ENCODE measurements around the gene RPL7L1.

The RPL7L1 gene

DNA sequence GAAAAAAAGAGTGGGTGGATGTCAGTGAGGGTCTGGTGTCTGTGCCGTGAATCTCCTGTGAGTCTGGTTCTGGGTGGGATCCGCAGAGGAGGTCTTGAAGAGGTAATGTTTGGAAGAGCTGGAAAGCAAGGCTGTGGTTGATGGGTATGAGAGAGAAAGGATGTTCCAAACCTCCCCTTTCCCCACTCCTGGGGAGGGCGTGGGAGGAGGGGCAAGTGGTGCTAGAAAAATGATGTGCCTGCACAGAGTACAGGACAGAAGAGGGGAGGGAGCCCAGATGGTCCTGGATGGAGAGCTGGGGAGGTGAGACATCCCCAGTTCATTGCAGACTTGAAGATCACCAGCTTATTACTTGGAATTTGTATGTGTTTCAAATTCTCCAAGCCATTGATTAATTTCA, 53.0 kb downstream of the RPL7L1 start:
- ATAC-seq (ENCODE audit: low read depth): no peak
- Mint-ChIP-seq H3K27ac (peak overlapping the region; percentile 98), H3K27me3 (no peaks in the 10 kb centered on the region), H3K36me3 (peaks cover 24% of the 10 kb centered on the region), H3K9me3 (no peaks in the 10 kb centered on the region), H3K4me1 (peaks cover 40% of the 10 kb centered on the region), H3K4me3 (peak overlapping the region; percentile 95)
- DNase-seq (ENCODE audit: low spot score in 2 of 2): no peak

- Mint-ChIP-seq H3K4me3 (peak overlapping the region; percentile 95), H3K36me3 (peaks cover 28% of the 10 kb centered on the region), H3K27me3 (no peaks in the 10 kb centered on the region), H3K27ac (peak overlapping the region; percentile 98), H3K9me3 (no peaks in the 10 kb centered on the region), H3K4me1 (peaks cover 42% of the 10 kb centered on the region)
- no peak for DNase-seq (ENCODE audit: low spot score in 2 of 2)
- no peak for ATAC-seq (ENCODE audit: low read depth)
Observed at GRCh38 chr6:42933205-42933604, 53.8 kb downstream of the RPL7L1 start.

DNA sequence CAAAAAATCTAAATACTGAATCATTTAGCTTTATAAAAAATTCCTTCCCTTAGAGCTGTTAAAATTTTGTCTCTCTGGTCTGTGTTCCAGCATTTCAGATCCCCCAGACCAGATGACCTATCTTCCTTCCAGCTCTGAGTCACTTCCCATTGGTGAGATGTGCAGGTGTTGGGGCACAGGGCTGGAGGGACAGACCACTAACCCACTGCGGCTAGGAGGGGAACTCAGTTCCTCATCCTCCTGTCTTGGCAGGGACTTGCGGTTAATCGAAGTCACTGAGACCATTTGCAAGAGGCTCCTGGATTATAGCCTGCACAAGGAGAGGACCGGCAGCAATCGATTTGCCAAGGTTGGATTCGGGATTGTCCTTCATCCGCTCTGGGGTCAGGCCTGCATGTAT, 55.9 kb downstream of the RPL7L1 start:
- H3K27me3 Mint-ChIP-seq: no peaks in the 10 kb centered on the region

GRCh38 chr6:42936398-42936797, 57.0 kb downstream of the RPL7L1 start:
- Mint-ChIP-seq H3K27me3 (no peaks in the 10 kb centered on the region), H3K4me1 (peaks cover 34% of the 10 kb centered on the region), H3K4me3 (no peak overlapping the region), H3K36me3 (peaks cover 30% of the 10 kb centered on the region), H3K9me3 (no peaks in the 10 kb centered on the region), H3K27ac (peak overlapping the region; percentile 47)
- DNase-seq (ENCODE audit: low spot score in 2 of 2) (no peak), ATAC-seq (ENCODE audit: low read depth) (no peak)

More for the DNA sequence above, 55.9 kb downstream of the RPL7L1 start:
- peak; percentile 24 for ATAC-seq (ENCODE audit: low read depth)
- Mint-ChIP-seq H3K4me1 (peaks cover 40% of the 10 kb centered on the region), H3K4me3 (no peak overlapping the region), H3K9me3 (no peaks in the 10 kb centered on the region), H3K27ac (peak overlapping the region; percentile 47), H3K36me3 (peaks cover 30% of the 10 kb centered on the region)
- DNase-seq (ENCODE audit: low spot score in 2 of 2): no peak

DNA sequence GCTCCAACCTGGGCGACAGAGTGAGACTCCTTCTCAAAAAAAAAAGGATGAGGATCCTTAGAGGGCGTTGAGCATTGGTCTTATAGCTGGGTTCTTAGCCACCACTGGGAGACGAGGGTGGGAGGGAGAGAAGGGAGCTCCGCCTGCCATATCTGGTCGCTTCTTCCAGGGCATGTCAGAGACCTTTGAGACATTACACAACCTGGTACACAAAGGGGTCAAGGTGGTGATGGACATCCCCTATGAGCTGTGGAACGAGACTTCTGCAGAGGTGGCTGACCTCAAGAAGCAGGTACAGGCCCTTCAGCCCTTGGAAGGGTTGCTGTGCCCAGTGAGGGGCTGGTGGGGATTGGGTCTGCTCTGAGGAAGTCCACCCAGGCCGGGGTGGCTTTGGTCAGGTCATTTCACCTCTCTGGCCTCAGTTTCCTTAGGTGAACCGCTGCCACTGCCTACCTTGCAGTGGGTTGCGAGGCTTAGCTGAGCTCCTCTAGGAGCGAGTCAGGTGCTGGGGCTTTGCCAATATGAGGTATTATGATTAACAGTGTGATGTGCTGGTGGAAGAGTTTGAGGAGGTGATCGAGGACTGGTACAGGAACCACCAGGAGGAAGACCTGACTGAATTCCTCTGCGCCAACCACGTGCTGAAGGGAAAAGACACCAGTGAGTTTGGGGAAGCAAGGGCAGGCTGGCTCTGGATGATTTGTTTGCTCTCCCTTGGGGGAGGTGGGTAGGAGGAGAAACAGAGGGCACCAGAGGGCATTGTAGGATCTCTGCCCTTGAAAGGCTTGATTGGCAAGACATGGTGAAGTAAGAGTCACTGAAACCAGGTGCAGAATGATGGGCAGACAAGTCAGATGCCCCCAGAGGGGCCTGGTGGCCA, 58.4 kb downstream of the RPL7L1 start:
- peak overlapping the region; percentile 3 for H3K27ac Mint-ChIP-seq
- no peak for ATAC-seq (ENCODE audit: low read depth)
- H3K4me3 Mint-ChIP-seq: no peak overlapping the region
- H3K36me3 Mint-ChIP-seq: peaks cover 26% of the 10 kb centered on the region
- H3K27me3 Mint-ChIP-seq: no peaks in the 10 kb centered on the region
- peaks cover 23% of the 10 kb centered on the region for H3K4me1 Mint-ChIP-seq
- no peak for DNase-seq (ENCODE audit: low spot score in 2 of 2)
- H3K9me3 Mint-ChIP-seq: no peaks in the 10 kb centered on the region

GRCh38 chr6:42938428-42938796, 59.0 kb downstream of the RPL7L1 start:
- H3K36me3 Mint-ChIP-seq: peaks cover 22% of the 10 kb centered on the region
- ATAC-seq (ENCODE audit: low read depth) (no peak), DNase-seq (ENCODE audit: low spot score in 2 of 2) (no peak)
- H3K4me1 Mint-ChIP-seq: peaks cover 17% of the 10 kb centered on the region
- H3K27ac Mint-ChIP-seq: peak overlapping the region; percentile 3
- no peaks in the 10 kb centered on the region for H3K9me3 Mint-ChIP-seq
- no peak overlapping the region for H3K4me3 Mint-ChIP-seq
- H3K27me3 Mint-ChIP-seq: no peaks in the 10 kb centered on the region

GRCh38 chr6:42938987-42939809, 59.8 kb downstream of the RPL7L1 start:
- H3K27ac Mint-ChIP-seq: no peak overlapping the region
- H3K9me3 Mint-ChIP-seq: no peaks in the 10 kb centered on the region
- peaks cover 19% of the 10 kb centered on the region for H3K36me3 Mint-ChIP-seq
- peaks cover 11% of the 10 kb centered on the region for H3K4me1 Mint-ChIP-seq
- DNase-seq (ENCODE audit: low spot score in 2 of 2) (no peak), ATAC-seq (ENCODE audit: low read depth) (no peak)
- H3K27me3 Mint-ChIP-seq: no peaks in the 10 kb centered on the region
- no peak overlapping the region for H3K4me3 Mint-ChIP-seq
